ENCODE measurements around the gene NTM.
A peak's percentile ranks its signal among the peaks of the same experiment; 100 is the strongest.

Gene NTM

DNA sequence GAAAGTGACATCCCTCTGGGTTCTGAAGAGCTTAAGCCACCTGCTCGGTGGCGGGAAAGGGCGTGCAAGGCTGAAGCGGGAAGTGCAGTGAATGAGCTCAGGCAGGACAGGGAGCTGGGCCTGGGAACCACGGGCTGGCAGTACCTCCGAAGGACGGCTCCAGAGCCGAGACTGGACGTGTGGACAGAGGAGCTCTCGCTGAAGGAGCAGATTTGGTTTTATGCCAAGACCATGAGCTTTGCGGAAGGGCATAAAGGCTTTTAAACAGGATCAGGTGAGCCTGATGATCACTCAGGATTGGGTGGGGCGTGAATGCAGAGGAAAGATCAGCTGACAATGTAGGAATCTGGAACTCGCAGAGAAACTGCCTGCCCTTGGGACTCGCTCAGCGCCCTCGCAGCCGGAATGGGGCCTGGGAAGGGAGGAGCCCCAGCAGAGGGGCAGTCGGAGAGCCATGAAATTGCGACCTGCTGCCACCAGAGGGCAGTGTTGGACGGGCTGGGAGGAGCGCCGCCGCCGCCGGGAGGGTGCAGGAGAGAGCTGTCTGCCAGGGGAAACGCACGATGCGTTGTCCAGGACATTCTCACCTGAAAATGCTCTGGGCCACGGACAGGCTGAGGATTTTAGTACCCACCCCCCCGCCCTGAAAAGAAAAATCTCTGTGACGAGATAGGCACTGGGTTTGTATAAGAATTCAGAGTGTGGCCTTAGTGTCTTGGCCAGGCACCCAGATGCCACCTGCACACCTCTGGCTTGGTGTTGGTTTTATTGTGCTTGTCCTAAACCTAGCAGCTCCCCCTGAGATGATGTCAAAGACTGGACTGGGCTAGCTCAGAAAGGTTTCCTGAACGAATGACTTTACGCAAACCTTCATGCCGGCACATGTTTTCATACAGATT is 324.4 kb downstream of the NTM start:
- ATAC-seq (ENCODE audit: low read depth) (peak; percentile 85), DNase-seq (ENCODE audit: low spot score) (no peak)
- Histone ChIP-seq H3K9me3 (ENCODE audit: severe bottlenecking) (no peaks in the 10 kb centered on the region), H3K4me1 (ENCODE audit: insufficient read depth, poor library complexity, severe bottlenecking) (no peaks in the 10 kb centered on the region), H3K27ac (ENCODE audit: poor library complexity, severe bottlenecking) (no peak overlapping the region), H3K36me3 (ENCODE audit: low read depth) (no peaks in the 10 kb centered on the region), H3K4me3 (ENCODE audit: severe bottlenecking) (no peak overlapping the region), H3K27me3 (ENCODE audit: insufficient read depth, poor library complexity, severe bottlenecking) (no peaks in the 10 kb centered on the region)
- TF ChIP-seq, protein P1, sequence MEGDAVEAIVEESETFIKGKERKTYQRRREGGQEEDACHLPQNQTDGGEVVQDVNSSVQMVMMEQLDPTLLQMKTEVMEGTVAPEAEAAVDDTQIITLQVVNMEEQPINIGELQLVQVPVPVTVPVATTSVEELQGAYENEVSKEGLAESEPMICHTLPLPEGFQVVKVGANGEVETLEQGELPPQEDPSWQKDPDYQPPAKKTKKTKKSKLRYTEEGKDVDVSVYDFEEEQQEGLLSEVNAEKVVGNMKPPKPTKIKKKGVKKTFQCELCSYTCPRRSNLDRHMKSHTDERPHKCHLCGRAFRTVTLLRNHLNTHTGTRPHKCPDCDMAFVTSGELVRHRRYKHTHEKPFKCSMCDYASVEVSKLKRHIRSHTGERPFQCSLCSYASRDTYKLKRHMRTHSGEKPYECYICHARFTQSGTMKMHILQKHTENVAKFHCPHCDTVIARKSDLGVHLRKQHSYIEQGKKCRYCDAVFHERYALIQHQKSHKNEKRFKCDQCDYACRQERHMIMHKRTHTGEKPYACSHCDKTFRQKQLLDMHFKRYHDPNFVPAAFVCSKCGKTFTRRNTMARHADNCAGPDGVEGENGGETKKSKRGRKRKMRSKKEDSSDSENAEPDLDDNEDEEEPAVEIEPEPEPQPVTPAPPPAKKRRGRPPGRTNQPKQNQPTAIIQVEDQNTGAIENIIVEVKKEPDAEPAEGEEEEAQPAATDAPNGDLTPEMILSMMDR (IDR thresholded peaks at IDR 0.05; ENCODE audit: poor library complexity, severe bottlenecking) = peak; percentile 91

DNA sequence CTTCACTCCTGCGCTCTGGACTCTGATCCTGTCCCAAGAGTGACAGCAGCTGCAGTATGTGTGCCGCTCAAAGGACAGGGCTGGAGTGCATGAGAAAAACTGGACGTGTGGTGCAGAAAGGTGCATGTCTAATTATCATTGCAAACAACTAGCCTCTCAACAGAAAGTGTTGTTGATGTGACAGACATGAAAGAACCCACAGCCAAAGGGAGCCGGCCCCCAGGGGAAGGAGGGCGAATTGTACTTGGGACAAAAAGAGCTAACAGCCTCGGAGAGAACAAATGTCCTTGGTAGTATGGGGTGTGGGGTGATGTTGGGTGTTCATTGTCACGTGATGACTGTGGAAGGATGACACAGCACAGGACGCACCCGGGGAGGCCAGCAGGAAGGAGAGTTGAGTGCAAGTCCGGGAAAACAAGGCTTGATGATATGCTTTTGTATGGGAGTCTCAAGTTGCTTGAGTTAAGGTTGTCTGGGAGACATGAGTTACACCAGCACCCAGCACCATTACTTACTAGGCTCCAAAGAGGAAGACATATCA is 325.5 kb downstream of the NTM start:
- Histone ChIP-seq H3K27ac (ENCODE audit: poor library complexity, severe bottlenecking) (no peak overlapping the region), H3K4me3 (ENCODE audit: severe bottlenecking) (no peak overlapping the region), H3K36me3 (ENCODE audit: low read depth) (no peaks in the 10 kb centered on the region), H3K4me1 (ENCODE audit: insufficient read depth, poor library complexity, severe bottlenecking) (no peaks in the 10 kb centered on the region), H3K27me3 (ENCODE audit: insufficient read depth, poor library complexity, severe bottlenecking) (no peaks in the 10 kb centered on the region), H3K9me3 (ENCODE audit: severe bottlenecking) (no peaks in the 10 kb centered on the region)
- no peak for DNase-seq (ENCODE audit: low spot score)
- TF ChIP-seq, protein P1 (IDR thresholded peaks at IDR 0.05; ENCODE audit: poor library complexity, severe bottlenecking) = no peak
- ATAC-seq (ENCODE audit: low read depth) = no peak

DNA sequence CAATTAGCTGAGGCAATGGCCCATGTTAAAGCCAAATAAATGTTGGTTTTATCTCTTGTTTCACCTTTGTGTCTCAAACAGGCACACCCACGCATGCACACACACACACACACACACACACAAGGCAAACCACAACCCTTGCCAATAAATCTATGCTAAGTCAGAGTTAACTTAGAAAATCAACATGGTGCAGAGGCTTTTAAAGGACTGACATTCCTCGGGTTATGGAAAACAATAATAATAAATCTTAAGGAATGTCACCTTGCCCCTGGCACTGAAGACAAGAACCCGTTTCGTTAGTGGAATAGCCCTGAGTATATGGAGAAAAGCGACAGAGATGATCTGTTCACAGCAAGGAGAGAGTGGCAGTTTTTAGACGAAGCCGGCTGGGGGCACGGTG is 326.3 kb downstream of the NTM start:
- Histone ChIP-seq H3K27me3 (ENCODE audit: insufficient read depth, poor library complexity, severe bottlenecking) (no peaks in the 10 kb centered on the region), H3K4me1 (ENCODE audit: insufficient read depth, poor library complexity, severe bottlenecking) (no peaks in the 10 kb centered on the region), H3K27ac (ENCODE audit: poor library complexity, severe bottlenecking) (no peak overlapping the region), H3K4me3 (ENCODE audit: severe bottlenecking) (no peak overlapping the region), H3K9me3 (ENCODE audit: severe bottlenecking) (no peaks in the 10 kb centered on the region), H3K36me3 (ENCODE audit: low read depth) (no peaks in the 10 kb centered on the region)
- ATAC-seq (ENCODE audit: low read depth) (no peak), DNase-seq (ENCODE audit: low spot score) (no peak)
- TF ChIP-seq, protein P1 (IDR thresholded peaks at IDR 0.05; ENCODE audit: poor library complexity, severe bottlenecking) = no peak

GRCh38 chr11:131703311-131703710 is 332.9 kb downstream of the NTM start:
- H3K4me3 ChIP-seq (ENCODE audit: severe bottlenecking) = no peak overlapping the region
- no peaks in the 10 kb centered on the region for H3K36me3 ChIP-seq (ENCODE audit: low read depth)
- TF ChIP-seq, protein P1 (IDR thresholded peaks at IDR 0.05; ENCODE audit: poor library complexity, severe bottlenecking) = no peak
- no peaks in the 10 kb centered on the region for H3K4me1 ChIP-seq (ENCODE audit: insufficient read depth, poor library complexity, severe bottlenecking)
- H3K27me3 ChIP-seq (ENCODE audit: insufficient read depth, poor library complexity, severe bottlenecking) = peaks cover 4% of the 10 kb centered on the region
- no peak overlapping the region for H3K27ac ChIP-seq (ENCODE audit: poor library complexity, severe bottlenecking)
- no peak for ATAC-seq (ENCODE audit: low read depth)
- H3K9me3 ChIP-seq (ENCODE audit: severe bottlenecking) = no peaks in the 10 kb centered on the region
- no peak for DNase-seq (ENCODE audit: low spot score)

GRCh38 chr11:131704682-131705081 is 334.3 kb downstream of the NTM start:
- H3K36me3 ChIP-seq (ENCODE audit: low read depth) = no peaks in the 10 kb centered on the region
- H3K9me3 ChIP-seq (ENCODE audit: severe bottlenecking) = no peaks in the 10 kb centered on the region
- H3K4me1 ChIP-seq (ENCODE audit: insufficient read depth, poor library complexity, severe bottlenecking) = no peaks in the 10 kb centered on the region
- peaks cover 4% of the 10 kb centered on the region for H3K27me3 ChIP-seq (ENCODE audit: insufficient read depth, poor library complexity, severe bottlenecking)
- no peak overlapping the region for H3K27ac ChIP-seq (ENCODE audit: poor library complexity, severe bottlenecking)
- no peak for DNase-seq (ENCODE audit: low spot score)
- ATAC-seq (ENCODE audit: low read depth) = no peak
- H3K4me3 ChIP-seq (ENCODE audit: severe bottlenecking) = no peak overlapping the region
- TF ChIP-seq, protein P1 (IDR thresholded peaks at IDR 0.05; ENCODE audit: poor library complexity, severe bottlenecking) = no peak
